Muscle of back (tissue), 11 donors: ENCODE measurements around the gene ZSCAN16. TPM values are rescaled to one million over a fixed set of nuclear protein-coding genes. Genes with fewer than 3 reads are reported as not detected.

Experiments
- DNase-seq, 3 donors: peaks; one replicate each; pipeline versions ENCODE4 v3.0.0 to v3.0.0-alpha.2; 2013
- polyA plus RNA-seq, 10 donors: library from polyadenylated mRNA; unstranded; fragments of 120-200 nt; gene quantifications; one replicate each; pipeline ENCODE4 v1.2.1, GENCODE V29; 2013; ENCODE audit not compliant: insufficient read length in 10 of 10

ZSCAN16 gene
- polyA plus RNA-seq, 10 donors: 3.1 to 5.1 (median 4.1) TPM

DNA sequence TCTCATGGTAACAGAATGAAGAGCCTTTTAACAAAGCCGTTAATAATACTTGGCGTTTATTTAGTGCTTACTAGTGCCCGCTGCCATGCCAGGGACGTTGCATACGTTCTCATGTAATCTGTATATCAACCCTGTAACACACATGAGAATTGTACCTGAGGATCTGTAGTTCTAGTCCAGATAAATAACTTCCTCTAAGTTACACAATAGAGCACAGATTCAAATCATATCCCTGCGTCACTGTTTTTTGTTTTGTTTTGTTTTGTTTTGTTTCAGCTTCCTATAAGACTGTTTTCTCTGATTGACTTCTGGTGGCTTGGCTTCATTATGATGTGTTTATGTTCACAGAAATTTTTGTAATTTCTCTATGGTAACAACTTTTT lies 553 bp downstream of the ZSCAN16 start:
- DNase-seq: no peak

GRCh38 chr6:28125401-28125800 lies 992 bp downstream of the ZSCAN16 start:
- no peak for DNase-seq

DNA sequence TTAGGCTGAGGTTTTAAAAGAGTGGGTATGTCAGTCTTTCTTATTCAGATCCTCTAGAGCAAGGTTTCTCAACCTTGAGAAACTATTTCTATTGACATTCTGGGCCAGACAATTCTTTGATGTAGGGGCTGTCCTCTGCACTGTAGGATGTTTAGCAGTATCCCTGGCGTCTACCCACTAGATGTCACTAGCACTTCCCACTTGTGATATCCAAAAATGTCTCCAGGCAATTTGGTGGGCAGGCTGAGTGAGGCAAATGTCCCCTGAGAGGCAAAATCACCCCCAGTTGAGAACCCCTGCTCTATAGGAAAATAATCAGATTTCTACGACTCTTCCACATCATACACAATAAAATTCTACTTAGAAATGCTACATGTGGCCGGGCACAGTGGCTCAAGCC lies 9.6 kb downstream of the ZSCAN16 start:
- DNase-seq: peak in 2 of 3 donors; percentile 21 to 36

DNA sequence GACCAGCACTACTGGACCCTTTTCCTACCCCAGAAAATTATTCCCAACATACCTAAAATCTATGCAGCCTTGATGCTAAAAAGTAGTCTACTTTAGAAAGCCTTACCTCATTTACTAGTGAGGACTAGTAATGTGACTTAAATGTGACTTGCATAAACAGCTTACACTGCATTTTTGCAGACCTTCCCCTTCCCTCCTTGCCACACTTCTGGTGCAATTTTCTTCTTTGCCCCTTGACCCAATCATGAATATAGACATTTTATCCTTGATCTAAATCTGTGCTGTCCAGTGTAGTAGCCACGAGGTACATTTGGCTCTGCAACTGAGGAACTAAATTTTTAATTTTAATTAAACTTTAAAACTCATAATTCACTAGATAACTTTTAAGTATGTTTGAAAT lies 10.3 kb downstream of the ZSCAN16 start:
- no peak for DNase-seq

DNA sequence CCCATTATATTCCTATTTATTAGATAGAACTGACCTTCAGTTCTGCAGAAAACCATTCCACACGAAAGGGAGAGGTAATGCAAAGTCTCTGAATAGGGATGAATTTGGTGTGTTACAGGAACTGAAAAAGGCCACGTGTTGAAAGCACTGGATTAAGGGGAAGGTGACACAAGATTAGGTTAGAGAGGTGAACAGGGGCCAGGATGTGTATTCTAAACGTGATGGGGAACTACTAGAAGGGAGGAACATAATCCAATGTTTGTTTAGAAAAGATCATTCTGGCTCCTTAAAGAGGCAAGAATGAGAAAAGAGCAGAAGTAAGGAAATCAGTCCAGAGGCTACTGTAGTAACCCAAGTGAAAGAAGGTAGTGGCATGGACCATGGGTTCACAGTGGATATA lies 11.0 kb downstream of the ZSCAN16 start:
- peak in 1 of 3 donors; percentile 10 for DNase-seq

DNA sequence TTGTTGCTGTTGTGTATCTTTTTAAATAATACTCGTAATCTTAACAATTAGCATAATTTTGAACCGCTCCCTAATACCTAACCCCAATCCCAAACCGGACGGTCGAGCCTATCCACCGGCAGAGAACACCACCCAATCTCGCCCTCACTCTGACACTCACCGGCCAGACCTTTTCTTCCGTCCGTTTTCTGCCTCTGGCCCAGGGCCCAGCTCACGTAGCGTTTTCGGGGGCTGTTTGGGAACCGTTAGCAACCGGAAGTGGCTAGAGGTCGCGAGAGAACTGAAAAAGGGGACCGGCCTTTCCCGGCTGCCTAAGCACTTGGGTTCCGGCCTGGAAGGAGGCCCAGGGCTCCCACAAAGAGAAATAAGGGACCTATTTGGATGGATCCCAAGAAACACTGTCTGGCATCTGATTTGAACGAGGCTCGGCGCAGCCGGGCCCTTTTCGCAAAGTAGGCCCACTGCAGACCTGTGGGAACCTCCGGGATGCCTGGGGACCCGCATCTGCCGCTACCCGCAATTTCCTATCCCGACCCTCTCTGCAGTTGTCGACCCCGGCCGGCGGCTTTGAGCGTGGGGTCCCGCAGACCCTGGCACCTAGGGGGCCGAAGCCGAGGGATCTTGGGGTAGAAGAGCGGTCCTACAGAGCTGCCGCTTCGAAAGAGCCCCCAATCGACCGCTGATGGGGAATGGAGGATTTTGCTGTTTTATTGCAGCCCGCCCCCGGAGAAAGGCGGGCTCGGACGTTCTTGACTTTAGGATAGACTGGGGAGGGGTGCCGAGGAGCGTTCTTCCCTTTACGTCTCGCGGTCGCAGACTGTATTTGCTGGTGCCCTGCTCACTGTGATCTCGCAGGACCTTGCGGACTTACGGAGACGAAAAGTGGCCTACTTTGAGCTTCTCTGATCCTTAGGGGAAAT lies 12.4 kb downstream of the ZSCAN16 start:
- DNase-seq: peak; percentile 94 to 97 (median 94)

DNA sequence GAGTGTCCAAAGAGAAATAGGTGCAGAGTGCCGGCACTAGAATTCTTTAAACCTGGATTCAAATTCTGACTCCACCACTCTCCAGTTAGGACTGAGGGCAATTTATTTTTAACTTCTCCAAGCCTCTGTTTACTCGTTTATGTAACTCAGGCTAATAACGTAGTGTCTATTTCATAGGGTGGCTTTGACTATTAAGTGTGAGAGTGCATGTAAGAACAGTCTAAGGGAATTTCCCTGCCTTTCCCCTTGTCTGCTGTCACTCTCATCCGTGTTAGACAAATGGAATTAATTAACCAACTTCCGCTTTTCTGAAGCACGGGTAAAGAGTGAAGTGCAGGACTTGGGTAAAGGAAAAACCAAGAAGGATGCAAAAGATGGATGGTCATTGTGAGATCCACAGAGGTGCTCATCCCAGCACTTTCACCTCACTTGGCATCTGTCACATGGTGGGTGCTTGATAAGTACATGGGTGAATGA lies 13.1 kb downstream of the ZSCAN16 start:
- DNase-seq: no peak

GRCh38 chr6:28139860-28140543 lies 15.6 kb downstream of the ZSCAN16 start:
- no peak for DNase-seq

GRCh38 chr6:28140616-28141015 lies 16.2 kb downstream of the ZSCAN16 start:
- DNase-seq: no peak

DNA sequence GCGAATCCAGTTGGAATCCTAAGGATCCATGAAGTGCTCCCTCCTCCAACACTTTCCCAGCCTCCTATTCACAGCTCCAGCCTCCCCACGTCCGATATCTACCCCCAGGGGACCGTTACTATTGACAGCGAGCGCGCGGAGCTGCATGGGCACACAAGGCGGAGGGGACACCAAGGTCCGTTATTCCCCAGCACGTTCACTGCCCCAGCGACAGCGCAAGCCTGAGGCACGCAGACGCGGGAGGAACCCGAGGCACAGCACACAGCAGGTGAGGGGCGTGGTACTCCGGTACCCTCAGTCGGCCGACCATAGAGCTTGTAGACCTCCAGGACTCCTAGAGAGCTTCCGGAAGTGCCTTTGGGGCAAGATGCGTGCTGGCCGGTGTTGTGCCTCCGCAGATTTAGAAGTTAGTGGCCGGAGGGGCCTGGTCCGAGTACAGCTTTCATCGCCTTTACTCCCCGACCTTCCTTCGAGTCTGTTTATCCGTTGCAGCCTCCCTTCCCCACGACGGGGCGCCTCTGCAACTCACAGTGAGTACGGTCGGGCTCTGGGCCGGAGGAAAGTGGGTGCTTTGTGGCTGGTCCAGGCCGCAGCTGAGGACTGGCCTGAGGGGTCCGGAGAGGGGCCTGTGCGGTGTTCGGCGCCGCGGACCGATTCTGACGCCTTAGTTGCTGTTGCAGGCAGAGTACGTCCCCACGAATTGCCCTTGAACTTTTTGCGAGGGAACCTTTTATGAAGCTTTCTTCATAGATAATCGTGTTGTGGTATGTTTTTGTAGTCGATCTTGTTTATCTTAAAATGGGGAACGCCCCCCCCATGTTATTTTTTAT lies 17.3 kb downstream of the ZSCAN16 start, which contains the start of gene ZKSCAN8:
Gene ZKSCAN8 (plus strand): TSS at position 384 of the 830 bp plus-strand sequence. CDS start 6,525 bp downstream, outside the sequence.
- DNase-seq: peak; percentile 81 to 96 (median 87)

DNA sequence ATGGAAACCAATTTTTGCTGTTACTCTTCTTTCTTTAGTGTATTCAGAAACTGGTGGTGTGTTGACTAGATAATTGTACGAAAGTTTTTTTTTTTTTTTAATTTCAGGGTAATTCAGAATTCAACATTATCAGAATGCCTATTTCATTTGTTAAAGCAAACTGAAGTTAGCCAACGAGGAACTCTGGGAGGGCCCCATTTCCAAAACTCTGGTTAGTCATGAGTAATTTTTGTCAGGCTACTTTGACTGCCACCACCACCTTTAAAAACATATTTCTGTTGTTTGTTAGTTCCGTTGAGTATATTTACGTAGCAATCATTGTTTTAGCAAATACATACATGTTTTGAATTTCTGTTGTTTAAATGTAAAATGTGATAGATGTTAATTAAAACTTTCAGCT lies 18.0 kb downstream of the ZSCAN16 start:
- no peak for DNase-seq

DNA sequence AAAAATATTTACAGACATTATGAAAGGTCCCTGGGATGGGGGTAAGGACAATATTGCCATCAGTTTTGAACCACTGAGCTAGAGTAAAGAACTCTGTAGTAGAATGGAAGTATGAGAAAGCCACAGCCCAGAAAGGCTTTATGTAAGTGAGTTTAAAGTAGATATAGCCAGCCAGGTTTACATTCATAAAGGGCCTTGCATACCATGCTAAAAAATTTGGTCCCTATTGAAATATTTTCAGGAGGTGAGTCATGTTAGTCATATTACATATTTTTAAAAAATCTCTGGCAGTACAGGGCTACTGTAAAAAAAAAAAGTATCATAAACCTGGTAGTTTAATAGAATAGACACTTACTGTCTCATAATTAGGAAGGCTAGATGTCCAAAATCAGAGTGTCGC lies 20.8 kb downstream of the ZSCAN16 start:
- no peak for DNase-seq

- no peak for DNase-seq
Measured at GRCh38 chr6:28152531-28152930, 28.1 kb downstream of the ZSCAN16 start.

GRCh38 chr6:28153546-28153945 lies 29.1 kb downstream of the ZSCAN16 start:
- no peak for DNase-seq

- no peak for DNase-seq
Measured at GRCh38 chr6:28154357-28154756, 29.9 kb downstream of the ZSCAN16 start.

DNA sequence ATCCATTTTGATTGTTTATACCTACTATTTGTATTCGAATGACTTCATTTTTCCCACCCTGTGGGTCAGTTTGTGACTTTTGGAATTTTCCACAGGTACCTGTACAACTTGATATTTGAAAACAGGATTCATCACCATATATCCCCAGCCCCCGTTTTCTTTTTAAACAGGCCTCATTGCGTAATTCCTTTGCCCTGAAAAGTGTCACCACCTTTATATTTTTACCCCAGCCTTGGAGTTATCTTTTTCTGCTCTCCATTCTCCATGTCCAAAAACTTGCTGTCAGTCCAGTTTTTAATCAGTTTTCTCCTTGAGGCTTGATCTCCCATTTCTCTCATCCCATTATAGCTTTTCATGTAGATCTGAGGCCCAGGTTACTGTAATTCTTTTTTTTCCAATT lies 33.9 kb downstream of the ZSCAN16 start:
- no peak for DNase-seq

GRCh38 chr6:28159029-28159607 lies 34.7 kb downstream of the ZSCAN16 start:
- no peak for DNase-seq

DNA sequence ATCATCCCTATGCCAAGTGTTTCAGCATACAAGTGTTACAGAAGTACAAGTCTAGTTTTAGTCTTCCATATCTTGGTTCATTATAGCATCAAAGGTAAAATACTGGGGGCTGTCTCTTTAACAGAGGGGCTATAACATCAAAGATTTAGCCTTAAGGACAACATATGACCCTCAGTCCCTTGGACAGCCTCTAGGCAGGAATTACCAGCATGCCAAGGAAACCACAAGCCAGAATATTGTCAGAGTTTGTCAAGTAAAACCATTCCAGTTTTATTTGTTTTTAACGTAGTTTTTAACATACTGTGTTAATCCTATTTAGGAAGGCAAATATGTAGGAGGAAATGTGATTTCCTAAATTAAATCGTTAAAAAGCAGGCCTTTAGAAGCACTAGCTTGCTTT lies 35.8 kb downstream of the ZSCAN16 start:
- no peak for DNase-seq

GRCh38 chr6:28161410-28162079 lies 37.1 kb downstream of the ZSCAN16 start:
- peak; percentile 59 to 79 (median 76) for DNase-seq

DNA sequence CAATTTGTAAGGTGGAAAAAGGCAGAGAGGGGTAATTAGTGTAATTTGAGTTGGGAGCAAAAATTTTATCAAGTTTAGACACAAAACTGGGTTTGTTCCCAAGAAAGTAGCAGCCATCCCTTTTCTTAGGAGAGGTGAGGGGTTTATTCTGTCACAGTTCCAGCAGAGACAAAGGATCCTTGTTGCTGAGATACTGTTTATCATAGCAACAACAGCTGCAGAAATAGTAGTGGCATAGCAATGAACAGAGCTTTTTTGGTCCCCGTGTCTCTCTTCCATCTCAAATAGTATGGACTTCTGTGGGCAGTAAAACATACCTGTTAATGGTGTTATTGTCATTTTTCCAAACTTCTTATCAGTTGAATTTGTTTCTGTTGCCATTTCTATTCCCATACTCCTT lies 41.2 kb downstream of the ZSCAN16 start:
- no peak for DNase-seq

DNA sequence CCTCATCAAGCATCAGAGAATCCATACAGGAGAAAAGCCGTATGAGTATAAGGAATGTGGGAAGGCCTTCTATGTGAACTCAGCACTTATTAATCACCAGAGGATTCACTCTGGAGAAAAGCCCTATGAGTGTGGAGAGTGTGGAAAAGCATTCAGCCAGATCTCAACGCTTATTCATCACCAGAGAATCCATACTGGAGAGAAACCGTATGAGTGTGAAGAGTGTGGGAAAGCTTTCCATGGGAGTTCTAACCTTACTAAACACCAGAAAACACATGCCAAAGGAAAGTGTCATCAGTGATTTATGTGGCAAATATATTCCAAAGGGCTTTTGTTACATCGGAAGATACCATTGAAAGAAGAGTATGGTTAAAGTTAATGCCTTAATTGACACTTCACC lies 42.7 kb downstream of the ZSCAN16 start:
- DNase-seq: peak in 1 of 3 donors; percentile 89
